Upper lobe of left lung (tissue), 4 donors: ENCODE measurements around the gene KCNJ18.
"Not testable (repeated sequence)": the region's sequence is repeated elsewhere in the genome, so short reads cannot be mapped to it uniquely, and the experiment has no call there.

Experiments
- CTCF ChIP-seq, 6 experiments: fragments of 450-650 bp in 4 of 6; fragments of 200-600 bp in 2 of 6; sonication (generic) in 2 of 6; IDR thresholded peaks; one replicate each; pipeline ENCODE4 v1.5.1; 2016 to 2019; ENCODE audit warnings: antibody characterized with exemption in 6 of 6
- EP300 ChIP-seq, 4 donors: sonication (generic); formaldehyde crosslinking; IDR thresholded peaks; one replicate each; pipeline ENCODE4 v1.5.1; 2017; ENCODE audit warnings: antibody characterized with exemption in 4 of 4, control low read depth in 2 of 4
- POLR2A ChIP-seq, 4 donors: fragments of 450-650 bp; IDR thresholded peaks; one replicate each; pipeline ENCODE4 v1.5.1; 2016 to 2017; ENCODE audit warnings: antibody characterized with exemption in 4 of 4, mild to moderate bottlenecking in 2 of 4
- POLR2AphosphoS5 ChIP-seq, 2 donors: sonication (generic); formaldehyde crosslinking; IDR thresholded peaks; one replicate each; pipeline ENCODE4 v1.5.1; 2017; ENCODE audit warnings: antibody characterized with exemption in 2 of 2

- not testable (repeated sequence) for TF ChIP-seq CTCF, POLR2A, EP300, POLR2AphosphoS5 (IDR thresholded peaks at IDR 0.05)
These were observed 10.2 kb upstream of the KCNJ18 start for GRCh38 chr17:21682130-21682529.
